ENCODE measurements around the gene FHIP2A.

FHIP2A gene

GRCh38 chr10:114849674-114850073 lies 28.1 kb downstream of the FHIP2A start:
- no peak for TF ChIP-seq CTCF (IDR thresholded peaks at IDR 0.05; ENCODE audit: low read depth, low read length)
- no peak overlapping the region for H3K4me3 ChIP-seq (replicated peaks in 1 of 2; ENCODE audit: low read depth in 2 of 2, low read length in 2 of 2)
- no peak for DNase-seq (ENCODE audit: low read depth in 2 of 2)

GRCh38 chr10:114850126-114850525 lies 28.5 kb downstream of the FHIP2A start:
- TF ChIP-seq CTCF (IDR thresholded peaks at IDR 0.05; ENCODE audit: low read depth, low read length) = no peak
- no peak for DNase-seq (ENCODE audit: low read depth in 2 of 2)
- no peak overlapping the region for H3K4me3 ChIP-seq (replicated peaks in 1 of 2; ENCODE audit: low read depth in 2 of 2, low read length in 2 of 2)

GRCh38 chr10:114851336-114851735 lies 29.8 kb downstream of the FHIP2A start:
- no peak for TF ChIP-seq CTCF (IDR thresholded peaks at IDR 0.05; ENCODE audit: low read depth, low read length)
- no peak for DNase-seq (ENCODE audit: low read depth in 2 of 2)
- no peak overlapping the region for H3K4me3 ChIP-seq (replicated peaks in 1 of 2; ENCODE audit: low read depth in 2 of 2, low read length in 2 of 2)

GRCh38 chr10:114852197-114852596 lies 30.6 kb downstream of the FHIP2A start:
- no peak for DNase-seq (ENCODE audit: low read depth in 2 of 2)
- H3K4me3 ChIP-seq (replicated peaks in 1 of 2; ENCODE audit: low read depth in 2 of 2, low read length in 2 of 2) = no peak overlapping the region
- no peak for TF ChIP-seq CTCF (IDR thresholded peaks at IDR 0.05; ENCODE audit: low read depth, low read length)

- no peak for TF ChIP-seq CTCF (IDR thresholded peaks at IDR 0.05; ENCODE audit: low read depth, low read length)
- H3K4me3 ChIP-seq (replicated peaks in 1 of 2; ENCODE audit: low read depth in 2 of 2, low read length in 2 of 2) = no peak overlapping the region
- no peak for DNase-seq (ENCODE audit: low read depth in 2 of 2)
Observed at GRCh38 chr10:114854906-114855305, 33.3 kb downstream of the FHIP2A start.

DNA sequence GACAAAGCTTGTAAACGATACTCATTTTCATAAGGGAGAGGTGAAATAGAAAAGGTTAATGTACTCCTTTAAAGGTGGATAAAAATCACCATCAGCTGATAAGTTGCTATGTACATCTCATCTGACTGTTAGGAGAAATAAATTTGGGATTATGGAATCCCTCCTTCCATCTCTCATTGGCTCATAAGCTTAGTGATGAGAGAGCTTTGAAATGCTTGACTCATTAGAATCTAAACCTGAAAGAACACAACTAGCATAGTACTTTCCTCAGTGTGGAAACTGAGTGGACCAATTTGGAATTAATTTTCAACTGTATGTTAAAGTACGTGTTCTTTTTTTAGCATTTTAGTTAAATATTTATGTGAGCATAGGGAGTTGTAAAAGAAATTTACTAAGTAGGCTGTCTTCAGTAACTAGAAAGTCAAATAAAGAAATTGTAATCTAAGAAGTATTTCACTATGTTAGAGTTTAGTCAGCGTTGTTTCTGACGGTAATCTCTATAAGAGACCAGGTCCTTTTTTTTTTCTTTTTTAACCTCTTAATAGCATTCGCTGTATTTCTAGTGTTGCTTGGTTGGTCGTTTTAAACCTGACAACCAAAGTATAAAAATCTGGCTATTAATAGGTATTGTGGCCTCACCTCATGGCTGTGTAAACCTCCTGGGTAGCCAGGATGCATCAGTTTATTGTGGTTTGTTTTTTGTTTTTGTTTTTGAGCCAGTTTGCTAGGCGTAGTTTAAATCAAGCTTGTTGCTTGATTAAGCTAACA lies 34.4 kb downstream of the FHIP2A start:
- no peak for TF ChIP-seq CTCF (IDR thresholded peaks at IDR 0.05; ENCODE audit: low read depth, low read length)
- no peak overlapping the region for H3K4me3 ChIP-seq (replicated peaks in 1 of 2; ENCODE audit: low read depth in 2 of 2, low read length in 2 of 2)
- peak; percentile 19 to 73 for DNase-seq (ENCODE audit: low read depth in 2 of 2)

Data from cardiac fibroblast (primary cell).